ENCODE results near the gene DENND1B.

DNA sequence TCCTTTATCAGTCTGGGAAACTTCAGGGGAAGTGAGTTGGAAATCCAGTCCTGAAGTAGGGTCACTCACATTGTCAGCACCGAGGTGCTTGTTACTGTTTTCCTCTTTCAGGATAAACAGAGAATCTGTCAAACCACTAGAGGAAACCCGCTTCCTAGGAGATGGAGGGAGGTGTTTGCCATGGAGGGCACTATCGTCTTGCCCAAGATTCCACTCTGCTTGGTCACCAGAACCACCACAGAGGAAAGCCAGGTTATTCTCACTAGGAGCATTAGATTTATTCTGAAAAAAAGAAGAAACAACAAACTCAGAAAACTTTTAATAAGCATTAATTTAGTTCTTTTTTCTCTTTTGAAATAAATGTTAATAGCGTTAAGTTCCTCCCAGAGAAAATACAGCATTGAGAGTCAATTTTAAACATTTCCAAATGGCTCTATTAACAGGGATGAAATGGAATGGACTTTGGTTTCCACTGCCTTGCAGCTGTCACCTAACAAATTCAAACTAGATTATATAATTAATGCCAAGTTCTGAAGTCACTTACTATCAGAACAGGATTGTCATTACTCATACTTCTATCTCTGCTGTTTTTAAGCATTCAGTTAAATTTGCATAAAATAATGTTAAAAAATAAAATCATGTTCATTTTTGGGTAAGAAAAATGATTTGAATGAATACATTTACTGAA, 264.4 kb downstream of the DENND1B start:
- TF ChIP-seq RARA (CRISPR knock-in tag; IDR thresholded peaks at IDR 0.05) (no peak), JUND (CRISPR knock-in tag; IDR thresholded peaks at IDR 0.05) (no peak), MTF1 (CRISPR knock-in tag; IDR thresholded peaks at IDR 0.05) (no peak), ZBTB1 (CRISPR knock-in tag; IDR thresholded peaks at IDR 0.05; ENCODE audit: borderline replicate concordance) (no peak), SOX5 (CRISPR knock-in tag; IDR thresholded peaks at IDR 0.05; ENCODE audit: borderline replicate concordance) (no peak), ZFP41 (CRISPR knock-in tag; IDR thresholded peaks at IDR 0.05; ENCODE audit: borderline replicate concordance) (no peak), ZNF430 (CRISPR knock-in tag; IDR thresholded peaks at IDR 0.05) (no peak), POLR2AphosphoS5 (IDR thresholded peaks at IDR 0.05; ENCODE audit: low read depth, low read length) (no peak), SRSF9 (IDR thresholded peaks at IDR 0.05; ENCODE audit: borderline replicate concordance, insufficient read depth, low read depth, low read length, poor library complexity, severe bottlenecking) (no peak), XBP1 (CRISPR knock-in tag; IDR thresholded peaks at IDR 0.05) (no peak), ARNT (IDR thresholded peaks at IDR 0.05) (no peak)
- TF ChIP-seq, protein P1, sequence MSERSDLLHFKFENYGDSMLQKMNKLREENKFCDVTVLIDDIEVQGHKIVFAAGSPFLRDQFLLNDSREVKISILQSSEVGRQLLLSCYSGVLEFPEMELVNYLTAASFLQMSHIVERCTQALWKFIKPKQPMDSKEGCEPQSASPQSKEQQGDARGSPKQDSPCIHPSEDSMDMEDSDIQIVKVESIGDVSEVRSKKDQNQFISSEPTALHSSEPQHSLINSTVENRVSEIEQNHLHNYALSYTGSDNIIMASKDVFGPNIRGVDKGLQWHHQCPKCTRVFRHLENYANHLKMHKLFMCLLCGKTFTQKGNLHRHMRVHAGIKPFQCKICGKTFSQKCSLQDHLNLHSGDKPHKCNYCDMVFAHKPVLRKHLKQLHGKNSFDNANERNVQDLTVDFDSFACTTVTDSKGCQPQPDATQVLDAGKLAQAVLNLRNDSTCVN (CRISPR knock-in tag; IDR thresholded peaks at IDR 0.05; ENCODE audit: borderline replicate concordance), result no peak
- TF ChIP-seq, protein P2, sequence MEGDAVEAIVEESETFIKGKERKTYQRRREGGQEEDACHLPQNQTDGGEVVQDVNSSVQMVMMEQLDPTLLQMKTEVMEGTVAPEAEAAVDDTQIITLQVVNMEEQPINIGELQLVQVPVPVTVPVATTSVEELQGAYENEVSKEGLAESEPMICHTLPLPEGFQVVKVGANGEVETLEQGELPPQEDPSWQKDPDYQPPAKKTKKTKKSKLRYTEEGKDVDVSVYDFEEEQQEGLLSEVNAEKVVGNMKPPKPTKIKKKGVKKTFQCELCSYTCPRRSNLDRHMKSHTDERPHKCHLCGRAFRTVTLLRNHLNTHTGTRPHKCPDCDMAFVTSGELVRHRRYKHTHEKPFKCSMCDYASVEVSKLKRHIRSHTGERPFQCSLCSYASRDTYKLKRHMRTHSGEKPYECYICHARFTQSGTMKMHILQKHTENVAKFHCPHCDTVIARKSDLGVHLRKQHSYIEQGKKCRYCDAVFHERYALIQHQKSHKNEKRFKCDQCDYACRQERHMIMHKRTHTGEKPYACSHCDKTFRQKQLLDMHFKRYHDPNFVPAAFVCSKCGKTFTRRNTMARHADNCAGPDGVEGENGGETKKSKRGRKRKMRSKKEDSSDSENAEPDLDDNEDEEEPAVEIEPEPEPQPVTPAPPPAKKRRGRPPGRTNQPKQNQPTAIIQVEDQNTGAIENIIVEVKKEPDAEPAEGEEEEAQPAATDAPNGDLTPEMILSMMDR (CRISPR knock-in tag; IDR thresholded peaks at IDR 0.05), result no peak
